T-helper 22 cell (primary cell): ENCODE measurements around the gene ZNF544.
"Not testable (repeated sequence)": the region's sequence is repeated elsewhere in the genome, so short reads cannot be mapped to it uniquely, and the experiment has no call there.

Experiments
- DNase-seq: peaks from one replicate; pipeline ENCODE4 v3.0.0-alpha.2; 2020; ENCODE audit warnings: low read depth

The ZNF544 gene

DNA sequence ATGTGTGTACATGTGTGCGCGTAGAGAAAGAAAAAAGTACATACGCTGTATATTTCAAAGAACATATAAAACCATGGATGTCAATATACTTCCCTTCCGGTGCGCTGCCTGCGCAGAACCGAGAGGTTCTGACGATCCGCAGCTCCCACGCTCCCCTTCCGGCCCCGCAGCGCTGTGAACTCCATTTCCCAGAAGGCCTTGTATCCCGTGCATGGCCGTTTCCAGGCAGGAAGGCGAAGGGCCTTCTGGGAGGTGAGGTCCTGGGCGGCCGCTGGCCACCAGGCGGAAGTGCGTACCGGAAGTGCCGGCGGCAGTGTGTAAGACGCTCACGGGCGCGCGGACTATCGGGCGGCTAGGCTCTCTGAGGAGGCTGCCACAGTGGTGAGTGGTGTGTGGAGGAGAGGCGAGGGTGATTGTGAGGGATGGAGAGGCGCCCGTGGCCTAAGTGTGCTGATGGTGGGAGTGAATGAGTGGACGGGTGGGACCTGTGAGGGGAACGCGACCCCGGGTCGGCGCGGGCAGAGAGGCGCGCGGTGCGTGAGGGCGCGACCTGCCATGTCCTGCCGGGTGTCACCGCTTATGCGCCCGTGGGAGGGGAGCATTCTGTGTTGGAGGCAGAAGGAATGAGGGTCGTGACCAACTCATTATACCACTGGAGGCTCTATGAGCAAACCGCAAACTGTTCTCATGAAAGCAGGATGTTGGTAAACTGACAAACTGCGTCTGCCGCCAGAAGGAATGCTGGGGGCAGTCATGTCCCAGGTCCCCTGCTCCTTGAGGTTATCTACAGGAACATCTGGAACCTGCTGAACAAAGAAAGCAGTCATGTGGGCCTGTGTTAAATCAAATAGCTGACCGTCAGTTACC, 76.6 kb downstream of the ZNF544 start, which contains the start of gene ERVK3-1:
Gene ERVK3-1 (plus strand): TSS at position 313 of the 867 bp plus-strand sequence. CDS start 6,792 bp downstream, outside the sequence.
- peak; percentile 95 for DNase-seq

DNA sequence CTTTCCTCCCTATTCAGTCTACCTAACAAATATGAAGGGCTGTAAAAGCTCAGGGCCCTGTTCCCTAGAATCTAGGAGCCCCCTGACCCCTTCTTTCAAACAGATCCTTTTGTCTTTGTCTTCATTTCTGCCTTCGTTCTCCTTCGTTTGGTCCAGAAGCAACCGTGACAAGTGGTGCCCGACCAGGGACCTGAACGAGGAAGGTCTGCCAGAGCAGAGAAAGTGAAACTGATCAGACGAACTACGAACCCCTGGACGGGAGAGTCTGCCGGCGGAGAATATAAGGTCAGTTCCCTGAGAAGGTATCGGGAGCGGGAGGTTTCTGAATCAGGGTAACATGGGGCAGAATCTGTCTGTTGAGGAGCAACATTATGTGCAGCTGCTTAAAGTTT, 77.2 kb downstream of the ZNF544 start:
- no peak for DNase-seq

DNA sequence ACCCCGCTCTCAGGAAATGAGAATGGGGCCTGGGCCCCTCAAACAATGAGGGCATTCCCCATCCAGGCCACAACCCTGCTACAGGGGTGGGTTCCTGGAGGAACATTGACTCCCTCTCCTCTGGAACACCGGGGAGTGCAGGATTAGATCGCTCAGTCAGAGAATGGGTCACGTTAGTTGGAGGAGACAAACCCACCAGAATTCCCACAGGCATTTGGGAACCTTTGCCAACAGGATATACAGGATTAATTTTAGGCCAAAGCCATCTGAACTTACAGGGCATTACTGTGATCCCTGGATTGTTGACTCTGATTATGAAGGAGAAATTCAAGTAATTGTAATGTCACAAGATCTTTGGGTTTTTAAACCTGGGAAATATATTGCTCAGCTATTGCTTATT, 79.0 kb downstream of the ZNF544 start:
- DNase-seq, result no peak

DNA sequence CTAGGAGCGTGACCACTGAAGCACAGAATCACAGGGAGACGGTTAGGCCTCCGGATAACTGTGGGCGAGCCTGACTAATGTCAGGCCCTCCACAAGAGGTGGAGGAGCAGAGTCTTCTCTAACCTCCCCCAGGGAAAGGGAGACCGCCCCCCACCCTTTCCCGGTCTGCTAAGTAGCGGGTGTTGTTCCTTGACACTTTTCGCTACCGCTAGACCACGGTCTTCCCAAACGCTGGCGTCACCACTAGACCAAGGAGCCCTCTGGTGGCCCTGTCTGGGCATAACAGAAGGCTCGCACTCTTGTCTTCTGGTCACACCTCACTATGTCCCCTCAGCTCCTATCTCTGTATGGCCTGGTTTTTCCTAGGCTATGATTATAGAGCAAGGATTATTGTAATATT, 82.0 kb downstream of the ZNF544 start:
- DNase-seq, result not testable (repeated sequence)

DNA sequence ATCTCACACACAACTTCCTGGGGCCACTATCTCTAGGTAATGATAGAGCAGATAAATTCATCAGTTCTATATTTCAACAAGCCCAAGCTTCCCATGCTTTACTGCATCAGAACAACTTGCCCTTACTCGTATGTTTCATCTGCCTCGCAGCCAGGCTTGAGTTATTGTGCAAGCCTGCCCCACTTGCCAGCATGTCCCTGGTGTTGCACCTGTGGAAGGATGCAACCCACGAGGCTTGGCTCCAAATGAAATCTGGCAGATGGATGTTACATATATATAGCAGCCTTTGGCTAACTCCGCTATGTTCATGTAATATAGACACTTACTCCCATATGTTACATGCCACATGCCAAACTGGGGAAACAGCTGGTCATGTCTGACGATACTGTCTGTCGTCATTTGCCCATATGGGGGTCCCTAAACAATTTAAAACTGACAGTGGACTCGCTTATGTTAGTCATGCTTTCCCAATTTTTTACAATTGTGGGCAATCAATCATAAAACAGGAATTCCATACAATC, 82.7 kb downstream of the ZNF544 start:
- no peak for DNase-seq
